ENCODE measurements around the gene GABRA5. TPM values are rescaled to one million over a fixed set of nuclear protein-coding genes. Genes with fewer than 3 reads are reported as not detected.

The GABRA5 gene
- total RNA-seq, 1 experiment from 2014 or later, result 4.9 TPM

- no peaks in the 10 kb centered on the region for H3K4me1 ChIP-seq (ENCODE audit: insufficient read depth, low read length)
- H2BK20ac ChIP-seq (ENCODE audit: low read depth, low read length, poor library complexity, severe bottlenecking), result no peak overlapping the region
- no peaks in the 10 kb centered on the region for H3K27me3 ChIP-seq (ENCODE audit: insufficient read depth, low read length)
- H3K56ac ChIP-seq (ENCODE audit: insufficient read length, low read depth, low read length), result no peak overlapping the region
- no peaks in the 10 kb centered on the region for H3K79me1 ChIP-seq (ENCODE audit: insufficient read depth, low read depth, low read length, poor library complexity, severe bottlenecking)
- H2AK5ac ChIP-seq (ENCODE audit: insufficient read length, low read length), result no peak overlapping the region
- no peak overlapping the region for H3T11ph ChIP-seq (ENCODE audit: low read length)
- H3K27ac ChIP-seq (ENCODE audit: insufficient read length, low read depth, low read length), result no peak overlapping the region
- no peak for TF ChIP-seq CTCF (conservative IDR thresholded peaks at IDR 0.05)
- Mint-ChIP-seq H3K4me1 (no peaks in the 10 kb centered on the region), H3K9me3 (no peaks in the 10 kb centered on the region), H3K36me3 (ENCODE audit: insufficient read depth in 1 of 3, low read depth in 3 of 3) (no peaks in the 10 kb centered on the region; a peak in 2 of 7 replicates), H3K27ac (no peak overlapping the region), H3K27me3 (ENCODE audit: low read depth) (peaks cover 1% of the 10 kb centered on the region; the same call in 1 of the 2 replicates), H3K4me3 (no peak overlapping the region)
- H3K4me2 ChIP-seq (ENCODE audit: insufficient read depth, insufficient read length, low read length), result no peak overlapping the region
- H4K20me1 ChIP-seq (ENCODE audit: control insufficient read depth, insufficient read depth, insufficient read length), result no peaks in the 10 kb centered on the region
- no peak overlapping the region for H4K5ac ChIP-seq (ENCODE audit: insufficient read length, low read depth, low read length)
- H2AFZ ChIP-seq (ENCODE audit: low read length), result no peak overlapping the region
- no peak overlapping the region for H4K91ac ChIP-seq (ENCODE audit: insufficient read length, low read depth, low read length)
- DNase-seq, result no peak
- H3K4ac ChIP-seq (ENCODE audit: low read depth, low read length), result no peak overlapping the region
- no peak overlapping the region for H2BK15ac ChIP-seq (ENCODE audit: low read depth, low read length)
- no peak overlapping the region for H4K8ac ChIP-seq (replicated peaks; ENCODE audit: insufficient read length, low read depth, low read length)
- no peaks in the 10 kb centered on the region for H3K23me2 ChIP-seq (ENCODE audit: insufficient read length, low read depth, low read length, poor library complexity, severe bottlenecking)
- H3K9me3 ChIP-seq (ENCODE audit: control insufficient read depth, low read depth, low read length), result no peaks in the 10 kb centered on the region
- no peak overlapping the region for H2BK120ac ChIP-seq (ENCODE audit: low read depth, low read length, poor library complexity, severe bottlenecking)
- no peak overlapping the region for H2BK12ac ChIP-seq (ENCODE audit: insufficient read length, low read depth, low read length)
- no peak overlapping the region for H3K18ac ChIP-seq (ENCODE audit: insufficient read length, low read depth, low read length)
- H3K9ac ChIP-seq (ENCODE audit: extremely low read depth, insufficient read length, low read length), result no peak overlapping the region
- no peak overlapping the region for H2BK5ac ChIP-seq (ENCODE audit: insufficient read length, low read length)
- H3K79me2 ChIP-seq (ENCODE audit: insufficient read depth, low read length), result no peaks in the 10 kb centered on the region
- no CpG with 5 or more reads among the region's 13 CpGs for WGBS (ENCODE audit: extremely low coverage, insufficient read length, low lambda C conversion rate)
- no peak overlapping the region for H3K23ac ChIP-seq (ENCODE audit: insufficient read length, low read depth, low read length)
- H3K14ac ChIP-seq (ENCODE audit: insufficient read depth, low read length), result no peak overlapping the region
Measured at GRCh38 chr15:26937134-26937533, 70.3 kb downstream of the GABRA5 start.
